HG02870 (cell line): ENCODE data around the gene GLO1.

Experiments
- ATAC-seq: cut with Tn5 transposase; IDR thresholded peaks from one replicate; pipeline ENCODE4 v1.9.1; 2021; ENCODE audit warnings: mild to moderate bottlenecking, moderate library complexity; ENCODE audit not compliant: unreplicated experiment

The GLO1 gene

DNA sequence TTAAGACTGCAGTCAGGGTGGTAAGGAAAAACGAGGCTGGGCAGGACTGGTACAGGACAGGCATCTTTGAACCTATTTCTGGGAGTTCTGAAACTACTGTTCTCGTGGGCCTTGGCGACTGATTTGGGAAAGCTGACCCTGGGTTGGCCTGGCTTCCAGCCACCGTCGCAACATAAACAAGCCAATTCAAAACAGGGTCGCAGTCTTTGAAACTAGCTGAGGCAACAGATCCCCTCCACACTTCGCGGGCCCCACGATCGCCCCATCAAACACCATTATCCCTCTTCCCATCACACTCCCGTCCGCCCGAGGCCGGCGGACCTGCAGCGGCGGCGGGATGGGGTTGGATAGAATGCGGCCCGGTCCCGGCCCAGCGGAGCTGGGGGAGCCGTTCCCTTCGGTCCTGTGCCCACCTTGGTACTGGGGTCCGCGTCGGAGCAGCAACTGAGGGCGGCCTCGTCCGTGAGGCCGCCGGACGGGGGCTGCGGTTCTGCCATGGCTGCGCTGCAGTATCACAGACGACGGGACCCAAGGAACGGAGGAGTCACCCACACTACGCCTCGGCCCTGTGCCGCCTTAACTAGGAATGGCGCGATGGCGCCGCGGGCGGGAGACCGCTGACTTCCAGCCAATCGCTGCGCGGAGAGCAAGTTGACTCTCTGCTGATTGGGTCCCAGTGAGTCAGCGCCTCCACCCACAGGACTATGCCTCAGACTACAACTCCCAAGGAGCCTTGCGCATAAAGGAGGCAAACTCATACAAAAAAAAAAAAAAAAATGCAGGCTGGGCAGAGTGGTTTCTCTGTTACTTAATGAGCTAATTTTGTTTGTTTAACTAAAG is at the start of gene GLO1:
TSS of gene GLO1 (minus strand) at position 588 of the 840 bp plus-strand sequence. CDS start at position 497, 91 bp downstream.
- peak; percentile 98 for ATAC-seq

DNA sequence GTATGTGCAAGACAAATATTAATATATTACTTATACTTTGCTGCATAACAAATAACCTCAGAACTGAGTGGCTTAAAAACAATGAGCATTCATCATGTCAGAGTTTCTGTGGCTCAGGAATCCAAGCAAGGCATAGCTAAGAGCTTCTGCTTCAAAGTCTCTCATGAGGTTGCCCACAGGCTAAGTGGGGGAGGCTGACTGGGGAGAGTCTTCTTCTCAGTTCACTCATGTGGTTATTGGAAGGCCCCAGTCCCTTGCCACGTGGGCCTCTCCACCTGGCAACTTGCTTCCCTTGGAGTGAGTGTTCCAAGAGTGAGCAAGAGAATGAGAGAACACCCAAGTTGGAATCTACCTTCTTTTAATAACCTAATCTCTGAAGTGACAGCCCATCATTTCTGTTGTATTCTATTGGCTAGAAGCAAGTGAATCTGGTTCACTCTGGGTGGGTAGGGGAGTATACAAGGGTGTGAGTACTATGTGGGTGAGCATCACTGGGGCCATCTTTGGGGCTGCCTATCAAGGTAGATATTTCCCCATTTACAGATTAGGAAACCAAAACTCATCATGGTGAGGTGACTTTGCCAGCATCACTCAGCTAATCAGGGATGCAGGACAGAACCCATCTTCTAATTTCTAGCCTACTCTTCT is 48.1 kb upstream of the GLO1 start:
- no peak for ATAC-seq

GRCh38 chr6:38749473-38749872 is 46.5 kb upstream of the GLO1 start:
- ATAC-seq, result no peak

GRCh38 chr6:38739532-38739931 is 36.6 kb upstream of the GLO1 start:
- no peak for ATAC-seq

- ATAC-seq, result no peak
These were observed 35.3 kb upstream of the GLO1 start for GRCh38 chr6:38738261-38738660.

- no peak for ATAC-seq
These were observed 34.0 kb upstream of the GLO1 start for GRCh38 chr6:38736951-38737350.

DNA sequence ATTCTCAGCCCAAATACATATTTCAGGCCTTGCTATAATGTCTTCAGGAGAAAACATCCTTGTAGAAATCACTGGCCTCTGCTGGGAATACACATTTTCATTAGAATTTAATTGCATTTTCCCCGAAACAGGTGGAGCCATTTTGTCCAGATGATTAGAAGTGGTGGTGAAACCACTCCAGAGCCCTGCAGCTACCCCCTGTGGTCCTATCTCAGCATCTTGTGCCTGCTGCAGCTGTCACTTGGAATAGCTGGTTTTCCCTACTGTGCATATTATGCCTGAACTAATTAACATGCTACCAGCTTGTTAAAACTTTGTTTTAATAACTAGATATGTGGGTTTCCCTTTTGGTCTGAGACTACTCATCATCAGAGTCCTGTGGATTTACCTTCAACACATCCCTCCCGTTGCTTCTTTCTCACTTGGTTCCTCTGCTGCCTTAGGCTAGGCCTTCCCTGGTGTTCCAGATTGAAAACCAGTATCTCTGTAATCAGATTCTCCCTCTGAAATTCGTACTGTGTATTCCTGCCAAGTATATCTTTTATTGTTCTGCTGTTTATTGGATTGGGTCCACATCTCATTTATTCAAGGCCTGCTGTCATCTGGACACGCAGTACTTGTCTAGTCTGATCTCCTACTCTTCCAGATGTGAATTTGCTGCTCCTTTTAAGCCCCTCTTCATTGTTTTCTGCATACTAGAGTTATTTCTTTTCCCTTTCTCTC is 27.4 kb upstream of the GLO1 start:
- no peak for ATAC-seq

- no peak for ATAC-seq
These were observed 25.3 kb upstream of the GLO1 start for GRCh38 chr6:38728203-38728602.

GRCh38 chr6:38725414-38726183 is 22.7 kb upstream of the GLO1 start:
- ATAC-seq, result no peak

DNA sequence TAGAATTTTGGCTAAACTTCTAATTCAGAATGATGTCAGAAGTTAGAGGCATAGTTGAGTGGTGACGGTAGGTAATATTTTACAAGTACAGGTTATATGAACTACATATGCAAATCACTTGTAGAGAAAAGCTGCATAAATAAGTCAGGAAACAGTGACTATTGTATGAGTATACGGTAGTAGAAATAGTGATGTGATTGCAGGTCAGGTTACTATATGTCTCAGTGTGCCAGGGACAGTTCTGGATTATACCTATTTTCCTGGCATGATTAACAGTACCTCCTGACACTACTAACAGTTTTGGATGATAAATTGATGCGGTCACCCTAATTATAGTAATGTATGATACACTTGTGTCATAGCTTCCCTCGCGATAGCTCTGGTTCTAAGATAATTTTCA is 21.4 kb upstream of the GLO1 start:
- no peak for ATAC-seq

- no peak for ATAC-seq
These were observed 20.8 kb upstream of the GLO1 start for GRCh38 chr6:38723783-38724182.

DNA sequence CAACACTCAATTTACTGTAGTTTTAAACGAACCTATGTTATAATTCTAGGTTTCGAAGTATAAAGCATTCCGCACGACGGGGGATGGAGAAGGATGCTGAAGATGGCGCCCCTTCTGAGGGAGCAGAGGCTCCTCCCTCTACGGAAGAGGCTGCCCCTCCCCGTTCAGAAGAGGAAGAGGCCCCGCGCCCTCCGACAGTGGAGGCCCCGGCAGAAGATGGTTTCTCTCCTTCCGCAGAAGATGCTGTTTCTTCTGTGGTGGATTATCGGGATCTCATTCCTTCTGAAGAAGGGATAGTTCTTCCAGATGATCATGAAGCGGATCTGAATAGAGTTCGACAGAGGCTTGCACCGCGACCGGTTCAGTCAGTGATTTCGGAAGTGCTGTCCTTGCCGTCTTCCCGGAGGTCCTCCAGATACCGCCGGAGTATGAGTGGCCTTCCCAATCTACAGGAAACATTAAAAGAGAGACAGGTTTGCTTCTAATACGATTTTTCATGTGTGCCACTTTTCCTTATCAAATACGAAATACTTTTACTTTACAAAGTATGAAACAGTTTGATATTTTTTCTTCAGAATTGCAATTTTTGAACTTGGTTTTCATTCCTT is 19.9 kb upstream of the GLO1 start:
- no peak for ATAC-seq

GRCh38 chr6:38722038-38722437 is 19.1 kb upstream of the GLO1 start:
- ATAC-seq, result no peak

DNA sequence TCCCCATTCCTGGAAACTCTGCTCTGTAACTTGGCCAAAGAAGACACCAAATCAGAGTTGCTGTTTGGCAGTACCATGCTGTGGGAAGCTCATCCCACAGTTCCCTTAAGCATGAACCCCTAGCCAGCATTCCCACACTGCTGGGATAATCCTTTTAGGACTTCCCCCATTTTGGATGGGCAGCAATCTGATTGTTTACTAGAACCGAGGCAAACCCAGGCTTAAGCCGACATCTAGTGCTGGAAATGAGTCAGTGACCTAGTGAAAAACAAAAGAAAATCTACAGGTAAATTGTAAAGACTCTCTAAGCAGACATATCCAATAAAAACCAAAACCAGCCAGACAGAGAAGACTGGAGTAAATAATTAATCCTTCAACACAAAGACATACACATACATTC is 17.4 kb upstream of the GLO1 start:
- no peak for ATAC-seq

GRCh38 chr6:38719358-38719757 is 16.4 kb upstream of the GLO1 start:
- ATAC-seq, result no peak

- no peak for ATAC-seq
These were observed 13.9 kb upstream of the GLO1 start for GRCh38 chr6:38716825-38717224.

- no peak for ATAC-seq
These were observed 12.2 kb upstream of the GLO1 start, which contains the start of gene DNAH8 for GRCh38 chr6:38715016-38715689. Gene DNAH8, plus strand, starts transcription at chr6:38715311. Its CDS starts 7,499 bp downstream, at chr6:38722810.

DNA sequence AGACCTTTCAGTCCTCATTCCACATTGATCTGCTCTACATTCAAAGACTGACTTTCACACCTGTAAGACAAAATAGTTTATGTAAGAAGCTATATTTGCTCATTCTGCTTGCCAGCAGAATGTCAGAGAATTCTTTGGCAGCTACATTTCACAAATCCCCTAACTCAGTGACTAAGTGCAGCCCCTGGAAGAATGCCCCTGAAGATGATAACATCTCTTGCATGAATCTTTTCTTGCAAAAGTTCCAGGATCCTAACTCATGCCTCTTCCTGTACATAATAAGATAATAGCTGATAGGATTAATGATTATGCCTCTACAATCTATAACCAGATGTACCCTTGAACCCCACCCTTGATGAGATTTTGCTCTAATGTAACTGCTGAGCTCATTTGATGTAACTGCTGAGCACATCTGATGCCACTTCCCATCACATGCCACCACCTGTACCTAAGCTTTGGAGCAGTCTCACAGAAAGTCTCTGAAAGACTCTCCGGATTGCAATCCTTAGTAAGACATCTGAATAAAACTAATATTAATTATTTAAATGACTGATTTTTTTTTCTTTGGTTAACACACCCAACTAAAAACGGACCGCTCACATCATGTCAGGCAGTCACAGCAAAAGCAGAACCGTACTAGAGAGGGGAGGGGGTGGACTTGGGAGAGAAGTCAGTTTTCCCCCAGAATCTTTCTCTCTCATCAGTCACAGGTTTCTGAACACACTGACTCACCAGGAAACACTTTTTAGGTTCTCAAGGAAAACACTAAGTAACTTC is 11.5 kb upstream of the GLO1 start:
- ATAC-seq, result no peak

DNA sequence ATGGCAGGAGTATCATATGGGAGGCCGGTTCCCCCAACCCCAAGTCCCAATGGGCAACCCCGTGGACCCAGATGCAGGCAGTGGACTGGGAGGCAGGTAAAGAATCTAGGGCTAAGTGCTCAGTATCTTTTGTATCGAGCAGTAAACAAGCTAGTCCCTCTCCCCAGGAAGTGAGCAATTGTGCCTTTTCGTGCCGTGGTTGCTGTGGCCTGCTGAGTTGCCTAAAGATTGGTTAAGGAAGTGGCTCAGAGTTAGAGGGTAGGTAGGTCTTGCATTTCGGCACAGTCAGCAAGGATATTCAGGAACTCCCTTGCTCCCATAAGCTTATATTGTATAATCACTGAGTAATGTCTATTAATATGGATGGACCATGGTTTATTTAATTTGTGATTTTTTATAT is 10.9 kb upstream of the GLO1 start:
- no peak for ATAC-seq
